Measurements from ENCODE around the gene SGCD.

GRCh38 chr5:156631005-156631404 is 304.0 kb downstream of the SGCD start:
- no peak for TF ChIP-seq POLR2A (IDR thresholded peaks at IDR 0.05)
- TF ChIP-seq CTCF (IDR thresholded peaks at IDR 0.05): no peak
